GOT3 (cell line): ENCODE results near the gene MEGF9.
"Not testable (repeated sequence)": the region's sequence is repeated elsewhere in the genome, so short reads cannot be mapped to it uniquely, and the experiment has no call there.

Experiments used
- DNase-seq: peaks from one replicate; lab custom pipeline; 2025; ENCODE audit warnings: mixed read lengths; lab: John Stamatoyannopoulos, UW

MEGF9 gene

GRCh38 chr9:120659209-120659608, 55.1 kb downstream of the MEGF9 start:
- no peak for DNase-seq

DNA sequence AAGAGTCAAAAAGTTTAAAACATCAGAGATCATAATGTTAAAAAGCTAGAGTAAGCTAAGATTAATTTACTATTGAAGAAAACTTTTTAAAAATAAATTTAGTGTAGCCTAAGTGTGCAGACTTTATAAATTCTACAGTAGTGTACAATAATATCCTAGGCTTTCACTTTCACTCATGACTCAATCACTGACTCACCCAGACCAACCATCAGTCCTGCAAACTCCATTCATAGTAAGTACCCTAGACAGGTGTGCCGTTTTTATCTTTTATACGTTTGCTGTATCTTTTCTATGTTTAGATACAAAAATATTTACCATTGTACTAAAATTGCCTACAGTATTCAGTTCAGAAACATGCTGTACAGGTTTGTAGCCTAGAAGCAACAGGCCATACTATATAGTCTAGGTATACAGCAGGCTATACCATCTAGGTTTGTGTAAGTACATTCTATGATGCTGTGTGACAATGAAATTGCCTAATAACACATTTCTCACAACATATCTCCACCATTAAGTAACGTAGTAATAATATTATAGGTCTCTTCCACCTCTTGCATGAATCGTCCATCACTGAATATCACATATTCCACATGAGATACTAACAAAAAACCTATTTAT, 59.2 kb downstream of the MEGF9 start:
- no peak for DNase-seq

- DNase-seq = no peak
These were observed 60.0 kb downstream of the MEGF9 start for GRCh38 chr9:120654272-120654671.

- DNase-seq = no peak
These were observed 60.5 kb downstream of the MEGF9 start for GRCh38 chr9:120653762-120654161.

GRCh38 chr9:120652934-120653333, 61.3 kb downstream of the MEGF9 start:
- no peak for DNase-seq

DNA sequence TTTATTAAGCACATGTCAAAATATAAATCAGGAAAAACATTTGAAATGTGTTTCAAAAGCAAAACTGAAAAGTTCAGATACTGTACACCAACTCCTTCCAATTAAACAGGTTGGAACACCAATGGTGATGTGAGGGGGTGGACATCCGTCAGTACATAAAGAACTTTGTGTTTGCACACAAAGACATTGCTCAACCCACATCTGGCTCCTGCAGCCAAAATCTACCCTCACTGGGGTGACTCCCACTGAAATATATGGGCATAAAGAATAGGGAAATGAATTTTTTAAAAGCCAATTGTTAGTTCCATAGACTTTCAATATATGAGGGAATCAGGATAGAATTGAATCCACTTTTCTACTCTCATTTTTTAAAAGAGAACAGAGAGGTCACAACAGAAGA, 63.9 kb downstream of the MEGF9 start:
- DNase-seq = no peak

DNA sequence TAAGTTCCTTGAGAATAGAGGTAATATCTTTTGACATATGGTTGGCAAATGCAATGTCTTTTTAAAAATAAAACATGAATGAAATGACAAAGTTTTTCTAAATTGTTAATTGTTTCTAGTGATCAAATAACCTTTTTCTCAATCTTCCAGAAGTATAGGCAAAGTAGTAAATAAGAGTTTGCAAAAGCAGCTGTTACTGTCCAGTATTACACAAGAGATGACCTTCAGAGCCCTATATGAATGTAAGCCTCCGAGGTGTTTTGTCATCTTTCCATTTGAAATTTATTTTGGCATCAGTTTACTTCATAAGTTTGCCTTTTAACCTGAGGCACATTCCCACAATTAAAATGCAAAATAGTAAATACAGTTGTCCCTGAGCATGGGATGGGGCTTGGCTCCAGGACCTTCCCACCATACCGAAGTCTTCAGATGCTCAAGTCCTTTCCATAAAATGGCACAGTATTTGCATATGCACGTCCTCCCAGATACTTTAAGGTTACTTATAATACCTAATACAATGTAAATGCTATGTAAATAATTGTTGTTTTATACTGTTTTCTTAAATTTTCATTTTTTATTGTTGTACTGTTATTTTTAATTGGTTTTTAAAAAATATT, 65.6 kb downstream of the MEGF9 start:
- DNase-seq = no peak

GRCh38 chr9:120646948-120647347, 67.3 kb downstream of the MEGF9 start:
- DNase-seq = no peak

DNA sequence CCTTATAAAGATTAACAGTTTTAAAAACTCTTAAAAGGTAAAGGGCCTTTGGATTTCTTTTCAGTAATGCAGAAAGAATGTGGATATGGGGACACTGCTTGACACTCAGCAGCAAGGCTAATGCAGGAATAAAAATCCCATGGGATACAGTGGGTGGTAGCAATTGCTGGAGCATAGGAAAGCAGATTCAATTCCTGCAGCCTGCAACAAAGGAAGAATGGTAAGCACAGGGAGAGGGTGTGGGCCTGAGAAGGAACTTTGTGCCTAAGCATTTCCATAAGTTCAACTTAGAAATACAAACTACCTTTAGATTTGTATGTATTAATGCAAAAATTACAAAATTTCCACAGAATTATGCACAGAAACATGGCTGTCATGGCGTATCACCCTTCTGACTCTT, 68.5 kb downstream of the MEGF9 start:
- DNase-seq = no peak

- no peak for DNase-seq
These were observed 71.2 kb downstream of the MEGF9 start for GRCh38 chr9:120643061-120643460.

DNA sequence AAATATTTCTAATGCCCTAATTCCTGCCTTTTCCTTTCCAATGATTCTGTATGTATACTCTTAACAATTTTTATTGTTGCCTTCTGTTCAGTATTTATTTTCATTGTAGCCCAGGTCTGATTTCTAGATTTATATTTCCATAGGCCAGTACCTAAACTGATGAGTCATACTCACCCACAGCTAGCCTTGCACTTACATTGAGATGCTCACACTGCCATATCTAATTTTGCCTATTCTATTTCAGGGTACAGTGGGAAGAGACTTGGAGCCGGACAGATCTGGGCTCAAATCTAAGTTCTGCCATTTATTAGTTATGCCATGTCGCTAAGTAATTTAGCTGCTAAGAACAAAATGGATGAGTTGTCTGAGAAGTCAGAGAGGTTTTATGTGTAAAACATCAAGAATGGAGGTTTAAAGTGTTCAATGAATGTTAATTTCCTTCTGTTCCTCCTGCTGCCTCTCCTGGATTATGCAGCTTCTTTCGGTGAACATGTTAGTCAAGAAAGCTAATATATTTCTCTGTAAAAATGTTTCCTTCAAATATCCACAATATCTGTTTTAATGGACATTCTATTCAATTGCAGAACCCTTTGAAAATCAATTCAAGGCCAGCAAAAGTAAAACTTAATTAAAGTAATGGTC, 72.0 kb downstream of the MEGF9 start:
- no peak for DNase-seq

DNA sequence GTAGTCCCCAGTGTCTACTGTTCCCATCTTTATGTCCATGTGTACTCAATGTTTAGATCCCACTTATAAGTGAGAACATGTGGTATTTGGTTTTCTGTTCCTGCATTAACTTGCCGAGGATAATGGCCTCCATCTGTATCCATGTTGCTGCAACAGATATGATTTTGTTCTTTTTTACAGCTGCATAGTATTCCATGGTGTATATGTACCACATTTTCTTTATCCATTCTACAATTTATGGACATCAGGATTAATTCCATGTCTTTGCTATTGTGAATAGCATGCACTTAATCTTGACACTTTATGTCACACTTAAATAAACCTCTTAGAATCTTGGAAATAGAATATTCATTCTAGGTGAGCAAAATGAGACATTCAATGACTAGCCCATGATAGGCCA, 73.4 kb downstream of the MEGF9 start:
- not testable (repeated sequence) for DNase-seq

- DNase-seq = no peak
These were observed 73.9 kb downstream of the MEGF9 start for GRCh38 chr9:120640380-120640779.

DNA sequence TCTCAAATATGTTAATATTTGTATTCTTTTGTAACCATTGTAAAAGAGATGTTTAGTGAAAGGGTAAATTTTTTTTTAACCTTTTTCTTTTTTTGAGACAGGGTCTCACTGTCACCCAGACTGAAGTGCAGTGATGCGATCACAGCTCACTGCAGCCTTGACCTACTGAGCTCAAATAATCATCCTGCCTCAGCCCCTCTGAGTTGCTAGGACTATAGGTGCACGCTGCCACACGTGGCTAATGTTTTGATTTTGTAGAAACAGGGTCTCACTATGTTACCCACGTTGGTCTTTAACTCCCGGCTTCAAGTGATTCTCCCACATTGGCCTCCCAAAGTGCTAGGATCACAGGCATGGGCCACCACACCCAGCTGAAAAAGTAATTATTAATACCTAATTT, 76.4 kb downstream of the MEGF9 start:
- no peak for DNase-seq

DNA sequence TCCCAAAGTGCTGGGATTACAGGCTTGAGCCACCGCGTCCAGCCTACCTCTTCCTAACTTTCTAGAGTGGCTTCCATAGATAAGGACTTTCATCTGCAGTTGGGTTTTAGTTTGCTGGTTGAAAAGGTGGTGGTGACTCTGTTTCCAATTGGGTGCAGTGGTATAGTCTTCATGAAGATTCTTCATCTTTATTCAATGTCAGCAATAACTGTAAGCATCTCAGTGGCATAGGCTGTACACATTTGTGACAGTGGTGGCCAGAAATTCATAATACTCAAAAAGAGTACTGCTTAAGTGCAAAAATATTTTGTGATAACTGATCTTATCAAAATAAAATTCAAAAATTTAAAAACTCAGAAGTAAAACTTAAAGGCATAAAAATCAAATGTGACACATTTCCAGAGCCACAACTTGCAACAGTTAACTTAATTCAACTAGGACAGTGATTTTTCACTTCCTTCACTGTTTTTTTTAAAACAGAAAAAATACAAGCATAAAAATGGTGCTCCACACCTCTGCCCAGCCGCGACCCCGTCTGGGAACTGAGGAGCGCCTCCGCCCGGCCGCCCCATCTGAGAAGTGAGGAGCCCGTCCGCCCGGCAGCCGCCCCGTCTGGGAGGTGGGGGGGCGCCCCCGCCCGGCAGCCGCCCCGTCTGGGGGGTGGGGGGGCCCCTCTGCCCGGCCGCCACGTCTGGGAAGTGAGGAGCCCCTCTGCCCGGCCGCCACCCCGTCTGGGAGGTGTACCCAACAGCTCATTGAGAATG, 77.9 kb downstream of the MEGF9 start:
- DNase-seq = no peak

GRCh38 chr9:120635011-120635410, 79.3 kb downstream of the MEGF9 start:
- DNase-seq = no peak

DNA sequence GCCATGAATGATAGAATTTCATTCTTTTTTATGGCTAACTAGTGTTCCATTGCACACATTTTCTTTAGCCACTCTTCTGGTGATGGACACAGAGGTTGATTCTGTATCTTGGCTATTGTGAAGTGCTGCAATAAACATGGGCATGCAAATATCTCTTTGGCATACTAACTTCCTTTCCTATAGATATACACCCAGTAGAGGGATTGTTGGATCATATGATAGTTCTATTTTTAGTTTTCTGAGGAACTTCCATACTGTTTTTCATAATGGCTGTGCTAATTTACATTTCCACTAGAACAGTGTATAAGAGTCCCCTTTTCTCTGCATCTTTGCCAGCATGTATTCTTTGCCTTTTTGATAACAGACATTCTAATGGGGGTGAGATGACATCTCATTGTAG, 83.9 kb downstream of the MEGF9 start:
- no peak for DNase-seq

DNA sequence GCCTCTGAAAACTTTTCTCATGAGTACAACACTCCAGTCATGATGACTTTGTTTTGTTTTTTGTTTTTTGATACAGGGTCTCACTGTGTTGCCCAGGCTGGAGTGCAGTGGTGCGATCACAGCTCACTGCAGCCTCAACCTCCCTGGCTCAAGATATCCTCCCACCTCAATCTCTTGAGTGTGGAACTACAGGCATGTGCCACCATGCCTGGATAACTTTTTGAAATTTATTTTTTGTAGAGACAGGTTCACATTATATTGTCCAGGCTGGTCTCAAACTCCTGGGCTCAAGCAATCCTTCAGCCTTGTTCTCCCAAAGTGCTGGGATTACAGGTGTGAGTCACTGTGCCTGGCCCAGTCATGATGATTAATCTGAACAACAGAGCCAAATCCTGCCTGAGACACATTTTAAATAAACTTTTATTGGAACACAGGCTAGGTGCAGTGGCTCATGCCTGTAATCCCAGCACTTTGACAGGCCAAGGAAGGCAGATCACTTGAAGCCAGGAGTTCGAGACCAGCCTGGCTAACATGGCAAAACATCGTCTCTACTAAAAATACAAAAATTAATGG, 85.3 kb downstream of the MEGF9 start:
- DNase-seq = not testable (repeated sequence)

- DNase-seq = no peak
These were observed 85.9 kb downstream of the MEGF9 start for GRCh38 chr9:120628207-120628924.

- no peak for DNase-seq
These were observed 87.2 kb downstream of the MEGF9 start for GRCh38 chr9:120627073-120627472.

GRCh38 chr9:120626512-120626911, 87.8 kb downstream of the MEGF9 start:
- DNase-seq = no peak

DNA sequence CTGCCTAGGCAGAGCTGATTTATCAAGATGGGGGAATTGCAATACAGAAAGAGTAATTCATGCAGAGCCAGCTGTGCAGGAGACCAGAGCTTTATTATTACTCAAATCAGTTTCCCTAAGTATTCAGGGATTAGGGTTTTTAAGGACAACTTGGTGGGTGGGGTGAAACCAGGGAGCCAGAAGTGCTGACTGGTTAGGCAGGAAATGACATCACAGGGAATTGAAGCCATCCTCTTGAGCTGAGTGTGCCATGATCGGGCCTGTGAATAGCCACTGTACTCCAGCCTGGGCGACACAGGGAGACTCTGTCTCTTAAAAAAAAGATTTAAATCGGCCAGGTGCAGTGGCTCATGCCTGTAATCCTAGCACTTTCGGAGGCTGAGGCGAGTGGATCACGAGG, 89.0 kb downstream of the MEGF9 start:
- no peak for DNase-seq
